Measurements from ENCODE around the gene NEURL1B.
"Not testable (repeated sequence)": the region's sequence is repeated elsewhere in the genome, so short reads cannot be mapped to it uniquely, and the experiment has no call there.

The NEURL1B gene

DNA sequence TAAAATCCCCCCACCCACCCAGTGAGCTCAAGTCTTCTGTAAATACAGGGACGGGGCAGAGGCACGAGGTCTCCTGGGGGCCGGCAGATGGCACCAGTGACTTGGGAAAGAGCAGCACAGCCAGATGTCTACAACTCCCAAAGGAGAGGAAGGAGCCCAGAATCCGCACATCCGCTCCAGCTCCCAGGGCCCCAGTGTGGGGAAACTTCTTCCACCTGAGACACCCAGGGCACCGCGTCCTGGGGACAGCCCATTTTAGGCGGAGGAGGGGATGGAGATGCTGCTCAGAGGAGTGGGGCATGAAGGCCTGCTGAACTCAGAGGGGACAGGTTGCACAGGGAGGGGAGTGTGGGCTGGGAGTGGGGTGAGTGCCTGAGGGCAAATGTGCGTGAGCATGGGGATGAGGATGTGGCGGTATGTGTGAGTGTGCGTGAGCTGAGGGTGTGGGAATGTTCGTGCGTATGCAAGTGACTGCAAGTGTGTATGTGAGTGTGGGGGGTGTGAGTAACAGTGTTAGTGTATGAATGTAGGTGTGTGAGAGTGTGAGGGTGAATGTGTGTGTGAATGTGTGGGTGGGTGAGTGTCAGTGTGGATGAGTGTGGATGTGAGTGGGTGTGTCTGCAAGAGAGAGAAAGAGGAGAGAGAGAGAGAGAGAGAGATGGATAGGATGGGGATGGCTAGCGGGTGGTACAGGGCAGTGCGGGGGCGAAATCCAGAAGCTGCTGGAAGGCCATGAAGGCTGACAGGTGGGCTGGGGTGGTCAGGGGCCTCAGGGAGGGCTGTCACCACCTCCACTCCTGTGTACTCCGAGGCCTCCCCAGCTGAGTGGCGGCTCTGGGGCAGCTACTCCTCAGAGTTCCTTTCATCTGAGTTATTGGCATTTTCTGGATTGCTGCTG is 66.5 kb downstream of the NEURL1B start:
- Histone ChIP-seq H3K27me3 (replicated peaks) (no peaks in the 10 kb centered on the region), H3K36me3 (replicated peaks) (no peaks in the 10 kb centered on the region), H3K4me3 (ENCODE audit: low read depth, low read length) (no peak overlapping the region), H3K27ac (no peak overlapping the region)
- TF ChIP-seq, protein P1, sequence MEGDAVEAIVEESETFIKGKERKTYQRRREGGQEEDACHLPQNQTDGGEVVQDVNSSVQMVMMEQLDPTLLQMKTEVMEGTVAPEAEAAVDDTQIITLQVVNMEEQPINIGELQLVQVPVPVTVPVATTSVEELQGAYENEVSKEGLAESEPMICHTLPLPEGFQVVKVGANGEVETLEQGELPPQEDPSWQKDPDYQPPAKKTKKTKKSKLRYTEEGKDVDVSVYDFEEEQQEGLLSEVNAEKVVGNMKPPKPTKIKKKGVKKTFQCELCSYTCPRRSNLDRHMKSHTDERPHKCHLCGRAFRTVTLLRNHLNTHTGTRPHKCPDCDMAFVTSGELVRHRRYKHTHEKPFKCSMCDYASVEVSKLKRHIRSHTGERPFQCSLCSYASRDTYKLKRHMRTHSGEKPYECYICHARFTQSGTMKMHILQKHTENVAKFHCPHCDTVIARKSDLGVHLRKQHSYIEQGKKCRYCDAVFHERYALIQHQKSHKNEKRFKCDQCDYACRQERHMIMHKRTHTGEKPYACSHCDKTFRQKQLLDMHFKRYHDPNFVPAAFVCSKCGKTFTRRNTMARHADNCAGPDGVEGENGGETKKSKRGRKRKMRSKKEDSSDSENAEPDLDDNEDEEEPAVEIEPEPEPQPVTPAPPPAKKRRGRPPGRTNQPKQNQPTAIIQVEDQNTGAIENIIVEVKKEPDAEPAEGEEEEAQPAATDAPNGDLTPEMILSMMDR (IDR thresholded peaks at IDR 0.05; ENCODE audit: low read depth, low read length, missing control alignments): peak; percentile 83
- in situ Hi-C loops (cut with HindIII; ENCODE audit: low pct_ligation_motif_present, low sequenced_read_pairs): no loop called here
- DNase-seq: peak; percentile 49

DNA sequence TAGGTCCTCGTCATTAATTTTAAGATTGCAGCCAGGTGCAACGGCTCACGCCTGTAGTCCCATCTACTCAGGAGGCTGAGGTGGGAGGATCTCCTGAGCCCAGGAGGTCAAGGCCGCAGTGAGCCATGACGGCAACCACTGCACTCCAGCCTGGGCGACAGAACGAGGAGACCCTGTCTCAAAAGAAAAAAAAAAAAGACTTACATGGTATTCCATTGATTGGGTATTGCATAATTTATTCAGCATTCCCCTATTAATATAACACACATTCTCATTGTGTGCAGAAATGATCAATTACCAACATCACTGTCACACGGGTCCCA is 67.1 kb downstream of the NEURL1B start:
- no peaks in the 10 kb centered on the region for H3K27me3 ChIP-seq (replicated peaks)
- H3K36me3 ChIP-seq (replicated peaks): no peaks in the 10 kb centered on the region
- H3K27ac ChIP-seq: no peak overlapping the region
- TF ChIP-seq, protein P1 (IDR thresholded peaks at IDR 0.05; ENCODE audit: low read depth, low read length, missing control alignments): no peak
- in situ Hi-C loops (cut with HindIII; ENCODE audit: low pct_ligation_motif_present, low sequenced_read_pairs): no loop called here
- no peak overlapping the region for H3K4me3 ChIP-seq (ENCODE audit: low read depth, low read length)
- DNase-seq: no peak

DNA sequence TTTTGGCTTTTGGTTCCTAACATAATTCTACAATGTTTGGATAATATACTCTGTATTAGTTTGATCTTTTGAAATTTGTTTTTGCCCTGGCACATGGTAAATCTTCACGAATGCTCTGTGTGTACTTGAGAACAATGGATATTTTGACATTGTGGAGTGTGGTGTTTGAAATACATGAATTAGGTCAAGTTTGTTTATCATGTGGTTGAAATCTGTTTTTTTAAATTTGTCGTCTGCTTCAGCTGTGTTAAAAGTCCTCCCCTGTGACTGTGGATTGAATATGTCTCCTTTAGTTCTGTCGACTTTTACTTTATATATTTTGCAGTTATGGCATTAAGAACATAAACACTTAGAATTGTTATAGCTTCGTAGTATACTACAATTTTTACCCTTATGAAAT is 69.6 kb downstream of the NEURL1B start:
- in situ Hi-C loops (cut with HindIII; ENCODE audit: low pct_ligation_motif_present, low sequenced_read_pairs): no loop called here
- TF ChIP-seq, protein P1 (IDR thresholded peaks at IDR 0.05; ENCODE audit: low read depth, low read length, missing control alignments): no peak
- no peak overlapping the region for H3K27ac ChIP-seq
- H3K27me3 ChIP-seq (replicated peaks): no peaks in the 10 kb centered on the region
- no peak overlapping the region for H3K4me3 ChIP-seq (ENCODE audit: low read depth, low read length)
- H3K36me3 ChIP-seq (replicated peaks): no peaks in the 10 kb centered on the region
- no peak for DNase-seq

DNA sequence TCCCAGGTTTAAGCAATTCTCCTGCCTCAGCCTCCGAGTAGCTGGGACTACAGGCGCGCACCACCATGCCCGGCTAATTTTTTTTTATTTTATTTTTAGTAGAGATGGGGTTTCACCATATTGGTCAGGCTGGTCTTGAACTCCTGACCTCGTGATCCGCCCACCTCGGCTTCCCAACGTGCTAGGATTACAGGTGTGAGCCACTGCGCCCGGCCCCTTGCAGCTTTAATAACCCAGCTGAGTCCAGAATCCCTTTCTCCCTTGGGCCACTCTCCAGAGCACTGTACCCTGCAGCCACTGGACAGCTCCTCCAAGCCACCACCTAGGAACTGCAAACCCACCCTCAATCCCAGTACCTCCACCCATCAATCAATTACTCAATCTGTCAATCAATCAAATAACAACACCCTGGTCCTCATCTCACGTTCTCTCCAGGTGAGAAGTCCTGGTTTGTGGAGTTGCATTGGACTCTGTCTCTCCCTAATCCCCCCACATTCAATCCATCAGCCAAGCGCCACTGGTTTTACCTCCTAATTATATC is 70.3 kb downstream of the NEURL1B start:
- in situ Hi-C loops (cut with HindIII; ENCODE audit: low pct_ligation_motif_present, low sequenced_read_pairs); H3K36me3 ChIP-seq (replicated peaks); H3K4me3 ChIP-seq (ENCODE audit: low read depth, low read length); DNase-seq; H3K27me3 ChIP-seq (replicated peaks); H3K27ac ChIP-seq: not testable (repeated sequence)

DNA sequence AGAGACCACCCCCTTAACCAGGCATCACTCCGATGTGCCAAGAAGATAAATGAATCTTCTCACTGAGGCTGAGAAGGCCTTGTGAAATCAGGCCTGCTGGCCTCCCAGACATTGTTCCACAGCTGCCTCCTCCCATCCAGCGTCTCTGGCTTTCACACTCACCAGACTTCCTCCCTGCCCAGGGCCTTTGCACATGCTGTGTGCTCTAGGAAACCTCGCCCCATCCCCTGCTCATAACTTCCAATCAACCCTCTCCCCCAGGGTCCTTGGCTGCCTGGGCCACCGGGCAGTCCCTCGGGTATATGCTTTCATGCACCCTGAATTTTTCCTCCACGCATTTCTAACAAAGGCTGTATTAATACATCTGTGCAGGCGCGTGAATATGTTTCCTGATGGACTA is 71.5 kb downstream of the NEURL1B start:
- Histone ChIP-seq H3K27me3 (replicated peaks) (no peaks in the 10 kb centered on the region), H3K27ac (no peak overlapping the region), H3K4me3 (ENCODE audit: low read depth, low read length) (no peak overlapping the region), H3K36me3 (replicated peaks) (no peaks in the 10 kb centered on the region)
- in situ Hi-C loops (cut with HindIII; ENCODE audit: low pct_ligation_motif_present, low sequenced_read_pairs): no loop called here
- no peak for DNase-seq
- TF ChIP-seq, protein P1 (IDR thresholded peaks at IDR 0.05; ENCODE audit: low read depth, low read length, missing control alignments): no peak

DNA sequence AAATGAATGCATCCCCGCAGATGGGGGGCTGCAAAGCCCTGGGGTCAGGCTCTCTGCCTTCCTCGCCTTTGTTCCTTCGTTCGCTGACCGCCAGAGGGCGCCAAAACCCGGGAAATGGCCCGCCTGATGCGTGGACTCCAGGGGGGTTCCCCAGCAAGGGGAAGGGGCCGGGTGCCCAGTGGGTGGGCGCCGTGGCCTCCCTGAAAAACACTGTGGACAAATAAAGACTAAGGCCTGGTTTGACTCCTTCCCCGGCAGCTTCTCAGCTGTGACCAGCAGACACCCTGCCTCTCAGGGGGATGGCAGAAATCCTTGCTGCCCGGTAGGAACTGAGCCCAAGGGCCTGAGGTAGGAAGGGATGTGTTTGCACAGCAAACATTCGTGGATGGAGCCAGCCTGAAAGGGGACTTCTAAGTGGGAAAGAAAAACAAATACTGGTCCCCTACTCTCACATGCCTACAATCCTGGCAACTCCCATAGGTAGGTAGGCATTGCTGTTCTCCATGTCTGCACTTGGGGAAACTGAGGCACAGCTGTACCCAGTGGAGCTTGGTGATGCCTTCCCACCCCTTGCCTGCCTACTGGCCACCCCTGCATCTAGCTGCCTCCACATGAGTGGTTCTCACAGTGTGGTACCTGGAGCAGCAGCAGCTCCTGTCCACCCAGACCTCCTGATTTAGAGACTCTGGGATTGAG is 72.2 kb downstream of the NEURL1B start:
- Histone ChIP-seq H3K4me3 (ENCODE audit: low read depth, low read length) (no peak overlapping the region), H3K27ac (peak overlapping the region; percentile 19), H3K27me3 (replicated peaks) (no peaks in the 10 kb centered on the region), H3K36me3 (replicated peaks) (no peaks in the 10 kb centered on the region)
- TF ChIP-seq, protein P1 (IDR thresholded peaks at IDR 0.05; ENCODE audit: low read depth, low read length, missing control alignments): peak; percentile 89
- in situ Hi-C loops (cut with HindIII; ENCODE audit: low pct_ligation_motif_present, low sequenced_read_pairs): no loop called here
- no peak for DNase-seq
